ENCODE results near the gene NRP1.
"Not testable (repeated sequence)": the region's sequence is repeated elsewhere in the genome, so short reads cannot be mapped to it uniquely, and the experiment has no call there.

Gene NRP1

DNA sequence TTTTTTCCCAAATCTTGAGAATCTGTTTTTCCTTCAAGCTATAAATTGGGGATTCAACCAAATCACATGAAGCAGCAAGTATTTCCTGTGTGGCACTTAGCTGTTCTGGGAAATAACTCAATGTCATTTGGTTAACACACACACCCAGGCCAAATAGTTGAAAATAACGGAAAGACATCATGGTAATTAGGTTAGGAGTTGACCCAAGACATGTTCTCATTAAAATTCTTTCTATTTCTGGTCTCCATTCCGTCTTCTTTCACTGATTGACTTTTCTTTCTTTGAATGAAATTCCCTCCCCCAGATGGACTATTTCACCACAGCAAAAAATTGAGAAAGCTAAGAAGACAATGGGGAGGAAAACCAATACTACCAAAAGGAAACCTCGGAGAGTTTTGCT lies 30.5 kb downstream of the NRP1 start:
- H3K9me2 ChIP-seq (replicated peaks; ENCODE audit: control insufficient read depth, low read length), result no peaks in the 10 kb centered on the region
- no peaks in the 10 kb centered on the region for H3K9me3 ChIP-seq (ENCODE audit: control insufficient read depth, insufficient read depth, low read length)
- no peaks in the 10 kb centered on the region for H4K20me1 ChIP-seq (ENCODE audit: control insufficient read depth, insufficient read depth, low read depth, low read length)
- no peaks in the 10 kb centered on the region for H3K36me3 ChIP-seq (ENCODE audit: control insufficient read depth, low read length)
- no peaks in the 10 kb centered on the region for H3K4me1 ChIP-seq (ENCODE audit: control insufficient read depth, low read length)
- H3K79me2 ChIP-seq (ENCODE audit: control insufficient read depth, low read length), result no peaks in the 10 kb centered on the region
- H3K4me2 ChIP-seq (ENCODE audit: low read length), result no peak overlapping the region
- no peak for TF ChIP-seq EZH2phosphoT487 (IDR thresholded peaks at IDR 0.05; ENCODE audit: borderline replicate concordance, low read length)
- TF ChIP-seq, protein P1, sequence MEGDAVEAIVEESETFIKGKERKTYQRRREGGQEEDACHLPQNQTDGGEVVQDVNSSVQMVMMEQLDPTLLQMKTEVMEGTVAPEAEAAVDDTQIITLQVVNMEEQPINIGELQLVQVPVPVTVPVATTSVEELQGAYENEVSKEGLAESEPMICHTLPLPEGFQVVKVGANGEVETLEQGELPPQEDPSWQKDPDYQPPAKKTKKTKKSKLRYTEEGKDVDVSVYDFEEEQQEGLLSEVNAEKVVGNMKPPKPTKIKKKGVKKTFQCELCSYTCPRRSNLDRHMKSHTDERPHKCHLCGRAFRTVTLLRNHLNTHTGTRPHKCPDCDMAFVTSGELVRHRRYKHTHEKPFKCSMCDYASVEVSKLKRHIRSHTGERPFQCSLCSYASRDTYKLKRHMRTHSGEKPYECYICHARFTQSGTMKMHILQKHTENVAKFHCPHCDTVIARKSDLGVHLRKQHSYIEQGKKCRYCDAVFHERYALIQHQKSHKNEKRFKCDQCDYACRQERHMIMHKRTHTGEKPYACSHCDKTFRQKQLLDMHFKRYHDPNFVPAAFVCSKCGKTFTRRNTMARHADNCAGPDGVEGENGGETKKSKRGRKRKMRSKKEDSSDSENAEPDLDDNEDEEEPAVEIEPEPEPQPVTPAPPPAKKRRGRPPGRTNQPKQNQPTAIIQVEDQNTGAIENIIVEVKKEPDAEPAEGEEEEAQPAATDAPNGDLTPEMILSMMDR (IDR thresholded peaks at IDR 0.05; ENCODE audit: low read depth, low read length, poor library complexity, severe bottlenecking), result no peak
- no peaks in the 10 kb centered on the region for H3F3A ChIP-seq (ENCODE audit: control insufficient read depth, insufficient read depth)
- no peak overlapping the region for H3K27ac ChIP-seq (ENCODE audit: low read depth, low read length)
- no peak overlapping the region for H3K4me3 ChIP-seq (ENCODE audit: low read length)
- H3K27me3 ChIP-seq (ENCODE audit: control insufficient read depth, low read length), result no peaks in the 10 kb centered on the region

DNA sequence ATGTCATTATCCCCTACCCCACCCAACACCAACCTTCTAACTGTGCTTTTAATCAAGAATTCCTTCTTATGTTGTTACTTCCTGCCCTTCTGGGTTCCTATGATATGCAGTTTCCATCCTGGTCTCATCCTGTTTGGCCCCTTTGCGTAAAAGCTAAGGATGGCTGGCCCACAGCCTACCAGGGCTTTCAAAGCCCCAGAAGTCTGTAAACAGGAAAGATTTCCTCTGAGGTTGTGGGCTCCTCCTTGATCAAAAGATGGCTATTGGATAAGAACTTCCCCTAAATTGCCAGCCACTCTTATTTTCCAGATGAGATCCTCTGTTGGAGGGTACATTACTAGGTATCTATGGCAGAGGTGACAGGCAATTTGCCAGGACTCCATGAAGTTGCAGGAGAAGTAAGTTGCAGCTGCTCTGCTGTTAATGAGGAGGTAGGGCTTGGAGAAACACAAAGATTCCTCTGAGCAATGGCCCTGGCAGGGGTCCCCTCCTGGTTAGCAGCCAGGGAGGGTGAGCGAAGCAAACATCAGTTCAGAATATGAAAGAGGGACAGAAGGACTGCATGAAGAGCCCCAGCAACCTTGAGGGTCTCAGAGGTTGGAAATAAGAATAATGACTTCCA lies 32.1 kb downstream of the NRP1 start:
- H3K79me2 ChIP-seq (ENCODE audit: control insufficient read depth, low read length), result no peaks in the 10 kb centered on the region
- H3K4me2 ChIP-seq (ENCODE audit: low read length), result no peak overlapping the region

DNA sequence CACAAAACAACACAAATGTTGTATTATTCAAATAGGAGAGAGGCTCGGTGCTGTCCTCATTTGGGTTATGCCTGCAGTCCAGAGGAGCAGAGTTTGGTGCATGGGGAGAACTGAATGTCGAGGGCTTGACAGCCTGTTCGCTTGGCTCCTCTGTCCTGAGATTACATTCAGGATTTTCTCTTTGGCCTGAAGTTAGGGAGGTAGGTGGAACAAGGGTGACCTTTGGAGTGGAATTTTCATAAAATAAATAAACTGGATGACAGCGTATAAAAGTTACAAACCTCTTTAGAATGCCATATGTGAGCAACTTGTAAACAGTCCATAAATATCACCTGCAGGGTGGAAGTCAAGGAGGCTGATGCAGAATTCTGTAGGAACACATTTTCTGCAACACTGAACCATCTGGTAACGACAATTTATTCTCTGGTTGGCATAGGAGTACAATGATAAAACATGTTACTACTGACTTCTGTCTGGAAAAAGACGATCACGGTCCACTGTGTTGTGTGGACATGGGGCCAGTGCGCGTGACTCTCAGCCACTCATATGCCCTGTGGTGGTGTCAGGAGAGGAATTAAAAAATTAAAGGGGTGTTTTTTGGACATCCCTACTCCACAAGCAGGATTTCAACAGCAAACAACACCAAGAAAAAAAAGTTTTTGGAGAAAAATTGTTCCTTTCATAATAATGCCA lies 33.2 kb downstream of the NRP1 start:
- no peaks in the 10 kb centered on the region for H3K36me3 ChIP-seq (ENCODE audit: control insufficient read depth, low read length)
- H3K4me2 ChIP-seq (ENCODE audit: low read length), result no peak overlapping the region

More for the DNA sequence above, 32.1 kb downstream of the NRP1 start:
- Histone ChIP-seq H3F3A (ENCODE audit: control insufficient read depth, insufficient read depth) (no peaks in the 10 kb centered on the region), H3K4me3 (ENCODE audit: low read length) (no peak overlapping the region), H3K27ac (ENCODE audit: low read depth, low read length) (no peak overlapping the region), H4K20me1 (ENCODE audit: control insufficient read depth, insufficient read depth, low read depth, low read length) (no peaks in the 10 kb centered on the region), H3K27me3 (ENCODE audit: control insufficient read depth, low read length) (no peaks in the 10 kb centered on the region), H3K9me3 (ENCODE audit: control insufficient read depth, insufficient read depth, low read length) (no peaks in the 10 kb centered on the region), H3K36me3 (ENCODE audit: control insufficient read depth, low read length) (no peaks in the 10 kb centered on the region), H3K9me2 (replicated peaks; ENCODE audit: control insufficient read depth, low read length) (no peaks in the 10 kb centered on the region), H3K4me1 (ENCODE audit: control insufficient read depth, low read length) (no peaks in the 10 kb centered on the region)
- TF ChIP-seq EZH2phosphoT487 (IDR thresholded peaks at IDR 0.05; ENCODE audit: borderline replicate concordance, low read length), result no peak
- TF ChIP-seq, protein P1 (IDR thresholded peaks at IDR 0.05; ENCODE audit: low read depth, low read length, poor library complexity, severe bottlenecking), result no peak

DNA sequence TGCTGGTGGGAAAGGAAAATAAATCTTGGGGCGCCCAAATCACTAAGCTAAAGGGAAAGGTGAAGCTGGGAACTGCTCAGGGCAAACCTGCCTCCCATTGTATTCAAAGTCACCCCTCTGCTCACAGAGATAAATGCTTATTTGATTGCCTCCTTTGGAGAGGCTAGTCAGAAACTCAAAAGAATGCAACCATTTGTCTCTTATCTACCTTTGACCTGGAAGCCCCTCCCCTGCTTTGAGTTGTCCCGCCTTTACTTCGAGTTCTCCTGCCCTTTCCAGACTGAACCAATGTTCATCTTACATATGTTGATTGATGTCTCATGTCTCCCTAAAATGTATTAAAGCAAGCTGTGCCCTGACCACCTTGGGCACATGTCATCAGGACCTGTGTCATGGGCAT lies 33.9 kb downstream of the NRP1 start:
- H3K27me3 ChIP-seq (ENCODE audit: control insufficient read depth, low read length); H3K9me2 ChIP-seq (replicated peaks; ENCODE audit: control insufficient read depth, low read length); H3K4me1 ChIP-seq (ENCODE audit: control insufficient read depth, low read length); H3K9me3 ChIP-seq (ENCODE audit: control insufficient read depth, insufficient read depth, low read length); H3F3A ChIP-seq (ENCODE audit: control insufficient read depth, insufficient read depth); H3K4me3 ChIP-seq (ENCODE audit: low read length); H3K79me2 ChIP-seq (ENCODE audit: control insufficient read depth, low read length); H3K4me2 ChIP-seq (ENCODE audit: low read length); H4K20me1 ChIP-seq (ENCODE audit: control insufficient read depth, insufficient read depth, low read depth, low read length); H3K27ac ChIP-seq (ENCODE audit: low read depth, low read length); H3K36me3 ChIP-seq (ENCODE audit: control insufficient read depth, low read length): not testable (repeated sequence)

More for the DNA sequence above, 33.2 kb downstream of the NRP1 start:
- no peaks in the 10 kb centered on the region for H3K9me3 ChIP-seq (ENCODE audit: control insufficient read depth, insufficient read depth, low read length)
- no peak overlapping the region for H3K4me3 ChIP-seq (ENCODE audit: low read length)
- H3K79me2 ChIP-seq (ENCODE audit: control insufficient read depth, low read length), result no peaks in the 10 kb centered on the region
- no peak overlapping the region for H3K27ac ChIP-seq (ENCODE audit: low read depth, low read length)
- no peaks in the 10 kb centered on the region for H3F3A ChIP-seq (ENCODE audit: control insufficient read depth, insufficient read depth)
- no peaks in the 10 kb centered on the region for H3K4me1 ChIP-seq (ENCODE audit: control insufficient read depth, low read length)
- TF ChIP-seq, protein P1 (IDR thresholded peaks at IDR 0.05; ENCODE audit: low read depth, low read length, poor library complexity, severe bottlenecking), result no peak
- no peak for TF ChIP-seq EZH2phosphoT487 (IDR thresholded peaks at IDR 0.05; ENCODE audit: borderline replicate concordance, low read length)
- H3K27me3 ChIP-seq (ENCODE audit: control insufficient read depth, low read length), result no peaks in the 10 kb centered on the region
- H3K9me2 ChIP-seq (replicated peaks; ENCODE audit: control insufficient read depth, low read length), result no peaks in the 10 kb centered on the region
- no peaks in the 10 kb centered on the region for H4K20me1 ChIP-seq (ENCODE audit: control insufficient read depth, insufficient read depth, low read depth, low read length)
